Upper lobe of left lung (tissue), 6 donors: ENCODE data around the gene FAM200A. TPM values are rescaled to one million over a fixed set of nuclear protein-coding genes. Genes with fewer than 3 reads are reported as not detected.
A peak's percentile ranks its signal among the peaks of the same experiment; 100 is the strongest.
"Not testable (repeated sequence)": the region's sequence is repeated elsewhere in the genome, so short reads cannot be mapped to it uniquely, and the experiment has no call there.

ENCODE experiments used
- ATAC-seq, 2 donors: fragments of 200-7000 bp; cut with Tn5 transposase; one replicate each; pipeline ENCODE4 v1.9.1; 2022; ENCODE audit warnings: mild to moderate bottlenecking in 2 of 2, moderate library complexity in 2 of 2; ENCODE audit not compliant: low FRiP score in 2 of 2
- DNase-seq, 2 donors: peaks; one replicate each; pipeline ENCODE4 v3.0.0-alpha.2; 2019 to 2020
- H3K27ac ChIP-seq, 4 donors: fragments of 200-600 bp; sonication (generic); one replicate each; pipeline ENCODE4 v1.5.1; 2016 to 2019
- H3K27me3 ChIP-seq, 4 donors: fragments of 200-600 bp; sonication (generic); one replicate each; pipeline ENCODE4 v1.5.1; 2017 to 2019
- H3K36me3 ChIP-seq, 4 donors: fragments of 200-600 bp; sonication (generic); one replicate each; pipeline ENCODE4 v1.5.1; 2016 to 2019
- H3K4me1 ChIP-seq, 4 donors: fragments of 200-600 bp; sonication (generic); one replicate each; pipeline ENCODE4 v1.5.1; 2018 to 2019
- H3K4me3 ChIP-seq, 4 donors: fragments of 200-600 bp; sonication (generic); one replicate each; pipeline ENCODE4 v1.5.1; 2017 to 2019; ENCODE audit warnings: mild to moderate bottlenecking in 2 of 4, moderate library complexity in 1 of 4
- H3K9me3 ChIP-seq, 4 donors: fragments of 200-600 bp; sonication (generic); one replicate each; pipeline ENCODE4 v1.5.1; 2018 to 2019
- CTCF ChIP-seq, 6 experiments: fragments of 450-650 bp in 4 of 6; fragments of 200-600 bp in 2 of 6; sonication (generic) in 2 of 6; IDR thresholded peaks; one replicate each; pipeline ENCODE4 v1.5.1; 2016 to 2019; ENCODE audit warnings: antibody characterized with exemption in 6 of 6
- EP300 ChIP-seq, 4 donors: sonication (generic); formaldehyde crosslinking; IDR thresholded peaks; one replicate each; pipeline ENCODE4 v1.5.1; 2017; ENCODE audit warnings: antibody characterized with exemption in 4 of 4, control low read depth in 2 of 4
- POLR2A ChIP-seq, 4 donors: fragments of 450-650 bp; IDR thresholded peaks; one replicate each; pipeline ENCODE4 v1.5.1; 2016 to 2017; ENCODE audit warnings: antibody characterized with exemption in 4 of 4, mild to moderate bottlenecking in 2 of 4
- POLR2AphosphoS5 ChIP-seq, 2 donors: sonication (generic); formaldehyde crosslinking; IDR thresholded peaks; one replicate each; pipeline ENCODE4 v1.5.1; 2017; ENCODE audit warnings: antibody characterized with exemption in 2 of 2
- WGBS, 2 donors: methylation state at CpG; one replicate each; pipeline ENCODE4 v1.1.5; 2017 to 2018; 5-methylcytosine and 5-hydroxymethylcytosine counted together
- total RNA-seq, 6 donors: library from RNA; depleted of rRNA in 4 of 6; stranded (reverse); fragments of >200 nt in 4 of 6; gene quantifications; one replicate each; pipeline versions ENCODE4 v1.1.0 to v1.2.1, GENCODE V29; 2016 to 2021
- donor health status: DM: no; HTN: no; CAD: no; lungs with moderate emphysema.
- donor health status: DM: no; HTN: yes; CAD: no; lungs with severe emphysema.

Gene FAM200A
- total RNA-seq, 6 donors from 2014 or later, result 1.7 to 9.9 (median 5.1) TPM

GRCh38 chr7:99579281-99579955 is 27.5 kb upstream of the FAM200A start:
- 50 to 51% methylated on average over 10 of the region's 10 CpGs for WGBS, 2 donors
- H3K9me3 ChIP-seq, result no peaks in the 10 kb centered on the region
- H3K36me3 ChIP-seq, result peaks cover 0 to under 1% (median 0%) of the 10 kb centered on the region in 4 donors
- peak overlapping the region in 1 of 4 donors; percentile 73 for H3K27ac ChIP-seq
- TF ChIP-seq POLR2A (IDR thresholded peaks at IDR 0.05) (no peak), CTCF (IDR thresholded peaks at IDR 0.05) (no peak), POLR2AphosphoS5 (IDR thresholded peaks at IDR 0.05) (no peak), EP300 (IDR thresholded peaks at IDR 0.05) (no peak)
- peaks cover 5 to 22% (median 11%) of the 10 kb centered on the region in 4 donors for H3K4me1 ChIP-seq
- H3K27me3 ChIP-seq, result no peaks in the 10 kb centered on the region
- DNase-seq, result no peak
- H3K4me3 ChIP-seq, result peak overlapping the region in 3 of 4 donors; percentile 44 to 72 (median 57)
- no peak for ATAC-seq

GRCh38 chr7:99576251-99576650 is 24.3 kb upstream of the FAM200A start:
- no peak for TF ChIP-seq POLR2AphosphoS5 (IDR thresholded peaks at IDR 0.05)
- TF ChIP-seq POLR2A (IDR thresholded peaks at IDR 0.05), result no peak
- no peak for TF ChIP-seq CTCF (IDR thresholded peaks at IDR 0.05)
- TF ChIP-seq EP300 (IDR thresholded peaks at IDR 0.05), result no peak
- WGBS, 2 donors, result 53 to 63% methylated on average over 3 of the region's 3 CpGs

GRCh38 chr7:99573257-99573656 is 21.3 kb upstream of the FAM200A start:
- WGBS, 2 donors, result 87 to 96% methylated on average over 1 of the region's 1 CpG
- ATAC-seq, result no peak
- DNase-seq, result no peak
- Histone ChIP-seq H3K27ac (peak overlapping the region in 1 of 4 donors; percentile 46), H3K4me1 (peaks cover 3 to 12% (median 7%) of the 10 kb centered on the region in 4 donors), H3K9me3 (no peaks in the 10 kb centered on the region), H3K36me3 (peaks cover 5 to 51% (median 14%) of the 10 kb centered on the region in 4 donors), H3K27me3 (no peaks in the 10 kb centered on the region), H3K4me3 (no peak overlapping the region)
- no peak for TF ChIP-seq CTCF (IDR thresholded peaks at IDR 0.05)

More at GRCh38 chr7:99576251-99576650, 24.3 kb upstream of the FAM200A start:
- peaks cover 5 to 28% (median 14%) of the 10 kb centered on the region in 4 donors for H3K4me1 ChIP-seq
- H3K9me3 ChIP-seq, result no peaks in the 10 kb centered on the region
- H3K36me3 ChIP-seq, result peaks cover 5 to 31% (median 7%) of the 10 kb centered on the region in 4 donors
- ATAC-seq, result no peak
- H3K27me3 ChIP-seq, result no peaks in the 10 kb centered on the region
- H3K4me3 ChIP-seq, result no peak overlapping the region
- no peak for DNase-seq
- H3K27ac ChIP-seq, result peak overlapping the region in 2 of 4 donors; percentile 17 to 45

GRCh38 chr7:99571768-99572167 is 19.9 kb upstream of the FAM200A start:
- DNase-seq (no peak), ATAC-seq (no peak)
- H3K27me3 ChIP-seq, result no peaks in the 10 kb centered on the region
- H3K9me3 ChIP-seq, result no peaks in the 10 kb centered on the region
- peaks cover 5 to 59% (median 17%) of the 10 kb centered on the region in 4 donors for H3K36me3 ChIP-seq
- H3K27ac ChIP-seq, result peak overlapping the region in 2 of 4 donors; percentile 46 to 60
- 72 to 79% methylated on average over 3 of the region's 3 CpGs for WGBS, 2 donors
- TF ChIP-seq POLR2A (IDR thresholded peaks at IDR 0.05), result no peak
- TF ChIP-seq CTCF (IDR thresholded peaks at IDR 0.05), result no peak
- TF ChIP-seq POLR2AphosphoS5 (IDR thresholded peaks at IDR 0.05), result no peak
- no peak for TF ChIP-seq EP300 (IDR thresholded peaks at IDR 0.05)
- H3K4me3 ChIP-seq, result no peak overlapping the region
- peaks cover 3 to 10% (median 5%) of the 10 kb centered on the region in 4 donors for H3K4me1 ChIP-seq

GRCh38 chr7:99568770-99569169 is 16.9 kb upstream of the FAM200A start:
- H3K27ac ChIP-seq, H3K4me3 ChIP-seq, ATAC-seq, H3K9me3 ChIP-seq, H3K27me3 ChIP-seq, H3K4me1 ChIP-seq, DNase-seq: not testable (repeated sequence)
- H3K36me3 ChIP-seq, result peaks cover 12 to 83% (median 40%) of the 10 kb centered on the region in 4 donors
- 96 to 99% methylated on average over 5 to 7 of the region's 7 CpGs for WGBS, 2 donors
